Calu3 (cell line): Measurements from ENCODE around the gene DNAJA2. TPM values are rescaled to one million over a fixed set of nuclear protein-coding genes. Genes with fewer than 3 reads are reported as not detected.
"Not testable (repeated sequence)": the region's sequence is repeated elsewhere in the genome, so short reads cannot be mapped to it uniquely, and the experiment has no call there.

Source experiments
- BruUV-seq: library from RNA; stranded (reverse); fragments of 400-500 nt; replicated peaks from 2 replicates; lab custom pipeline; 2021; lab: Mats Ljungman, UMichigan
- CTCF ChIA-PET: fragments of 300-600 bp; sonication (Branson Sonifier 250); formaldehyde crosslinking; loops from one replicate; lab custom pipeline; 2022; ENCODE audit warnings: antibody characterized with exemption; lab: Charles Lee
- DNase-seq: peaks from one replicate; pipeline ENCODE4 v3.0.0; 2022
- H3K27ac Mint-ChIP-seq: one replicate; pipeline ENCODE4 v1.8.0; 2022; ENCODE audit warnings: mixed read lengths; ENCODE audit not compliant: unreplicated experiment
- H3K27me3 Mint-ChIP-seq: one replicate; pipeline ENCODE4 v1.8.0; 2022; ENCODE audit warnings: mixed read lengths; ENCODE audit not compliant: unreplicated experiment
- H3K36me3 Mint-ChIP-seq: one replicate; pipeline ENCODE4 v1.8.0; 2022; ENCODE audit warnings: mild to moderate bottlenecking, moderate library complexity, mixed read lengths; ENCODE audit not compliant: insufficient read depth, unreplicated experiment
- H3K4me1 Mint-ChIP-seq: one replicate; pipeline ENCODE4 v1.8.0; 2022; ENCODE audit warnings: mild to moderate bottlenecking, low read depth, mixed read lengths; ENCODE audit not compliant: unreplicated experiment
- H3K4me3 Mint-ChIP-seq: one replicate; pipeline ENCODE4 v1.8.0; 2022; ENCODE audit warnings: mild to moderate bottlenecking, low read depth, moderate library complexity, mixed read lengths; ENCODE audit not compliant: unreplicated experiment
- H3K9me3 Mint-ChIP-seq: one replicate; pipeline ENCODE4 v1.8.0; 2022; ENCODE audit warnings: low read depth, mixed read lengths; ENCODE audit not compliant: unreplicated experiment
- CTCF ChIP-seq: fragments of 200-600 bp; IDR thresholded peaks from one replicate; pipeline ENCODE4 v1.8.0; 2022; ENCODE audit warnings: antibody characterized with exemption; ENCODE audit not compliant: unreplicated experiment
- intact Hi-C: fragments of 100-400 bp; cut with micrococcal nuclease; formaldehyde crosslinking; loops from one replicate; pipeline ENCODE4 v1.10.0; 2022; ENCODE audit not compliant: unreplicated experiment
- total RNA-seq: library from RNA; stranded (reverse); gene quantifications from 2 replicates; pipeline ENCODE4 v1.2.3, GENCODE V29; 2022

Gene DNAJA2
- total RNA-seq, 1 experiment from 2014 or later, result 76.8 TPM

DNA sequence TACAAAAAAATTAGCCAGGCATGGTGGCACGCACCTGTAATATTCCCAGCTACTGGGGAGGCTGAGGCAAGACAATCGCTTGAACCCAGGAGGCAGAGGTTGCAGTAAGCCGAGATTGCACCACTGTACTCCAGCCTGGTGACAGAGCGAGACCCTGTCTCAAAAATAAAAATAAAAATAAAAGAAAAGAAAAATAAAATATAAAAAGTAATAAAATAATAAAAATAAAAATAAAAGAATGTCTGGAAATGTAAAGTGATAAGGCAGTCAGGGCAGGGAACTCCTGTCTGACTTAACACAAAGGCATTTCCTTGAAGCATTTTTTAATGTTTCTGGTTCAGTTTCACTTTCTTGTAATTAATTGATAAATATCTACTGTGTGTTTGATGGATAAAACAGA, 34.7 kb upstream of the DNAJA2 start:
- H3K4me1 Mint-ChIP-seq, result no peaks in the 10 kb centered on the region
- H3K36me3 Mint-ChIP-seq, result no peaks in the 10 kb centered on the region
- no peaks in the 10 kb centered on the region for H3K9me3 Mint-ChIP-seq
- DNase-seq, result no peak
- CTCF ChIA-PET, result interaction anchor here (0.7 kb wide), 1 partner anchor 47 kb away, joined by 5 read pairs; no protein-coding TSS in a partner anchor
- no TSS peak for BruUV-seq
- no peak for TF ChIP-seq CTCF
- H3K27me3 Mint-ChIP-seq, result no peaks in the 10 kb centered on the region
- intact Hi-C loops, result no loop called here
- no peak overlapping the region for H3K27ac Mint-ChIP-seq
- no peak overlapping the region for H3K4me3 Mint-ChIP-seq

DNA sequence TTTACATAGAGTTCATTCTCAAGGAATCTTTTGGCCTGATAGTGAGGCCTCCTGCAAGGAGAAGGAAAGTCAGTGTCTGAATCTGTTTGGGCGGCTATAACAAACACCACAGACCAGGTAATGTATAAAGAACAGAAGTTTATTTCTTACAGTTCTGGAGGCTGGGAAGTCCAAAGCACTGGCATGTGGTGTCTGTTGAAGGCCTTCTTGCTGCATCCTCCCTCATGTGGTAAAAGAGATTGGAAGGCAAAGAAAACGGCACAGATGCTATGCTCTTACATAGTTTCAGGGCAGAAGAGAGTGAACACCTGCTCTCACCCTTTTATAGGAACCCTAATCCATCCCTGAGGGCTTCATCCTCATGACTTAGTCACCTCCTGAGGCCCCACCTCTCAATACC, 31.2 kb upstream of the DNAJA2 start:
- Mint-ChIP-seq H3K9me3 (peaks cover 2% of the 10 kb centered on the region), H3K27me3 (no peaks in the 10 kb centered on the region), H3K27ac (no peak overlapping the region), H3K36me3 (no peaks in the 10 kb centered on the region), H3K4me1 (no peaks in the 10 kb centered on the region), H3K4me3 (no peak overlapping the region)
- BruUV-seq, result no TSS peak
- no peak for TF ChIP-seq CTCF
- no peak for DNase-seq
- CTCF ChIA-PET, result no interaction called here
- intact Hi-C loops, result no loop called here

- H3K9me3 Mint-ChIP-seq, H3K36me3 Mint-ChIP-seq, intact Hi-C loops, DNase-seq, H3K4me3 Mint-ChIP-seq, H3K27ac Mint-ChIP-seq, CTCF ChIA-PET, BruUV-seq, H3K27me3 Mint-ChIP-seq, H3K4me1 Mint-ChIP-seq: not testable (repeated sequence)
Observed at GRCh38 chr16:47000066-47000465, 26.6 kb upstream of the DNAJA2 start.

GRCh38 chr16:46997844-46998243, 24.4 kb upstream of the DNAJA2 start:
- H3K27ac Mint-ChIP-seq, result no peak overlapping the region
- CTCF ChIA-PET, result no interaction called here

More at GRCh38 chr16:46997844-46998243, 24.4 kb upstream of the DNAJA2 start:
- Mint-ChIP-seq H3K27me3 (no peaks in the 10 kb centered on the region), H3K9me3 (peaks cover 4% of the 10 kb centered on the region), H3K4me3 (no peak overlapping the region), H3K4me1 (no peaks in the 10 kb centered on the region), H3K36me3 (no peaks in the 10 kb centered on the region)
- no peak for TF ChIP-seq CTCF
- no TSS peak for BruUV-seq
- intact Hi-C loops, result no loop called here
- no peak for DNase-seq
